NCI-H69 (cell line): ENCODE measurements around the gene ABCF2.
A peak's percentile ranks its signal among the peaks of the same experiment; 100 is the strongest.

ENCODE experiments used
- DNase-seq: peaks from one replicate; lab custom pipeline; 2025; lab: John Stamatoyannopoulos, UW

ABCF2 gene

GRCh38 chr7:151225948-151226510, 976 bp downstream of the ABCF2 start:
- DNase-seq: no peak

GRCh38 chr7:151223728-151224127, 3.3 kb downstream of the ABCF2 start:
- DNase-seq: no peak

- no peak for DNase-seq
These were observed 8.8 kb downstream of the ABCF2 start for GRCh38 chr7:151218170-151218569.

- DNase-seq: no peak
These were observed 11.6 kb downstream of the ABCF2 start for GRCh38 chr7:151215396-151215795.

- DNase-seq: no peak
These were observed 13.2 kb downstream of the ABCF2 start for GRCh38 chr7:151213826-151214225.

GRCh38 chr7:151212626-151213025, 14.4 kb downstream of the ABCF2 start:
- no peak for DNase-seq

- DNase-seq: no peak
These were observed 15.7 kb downstream of the ABCF2 start for GRCh38 chr7:151211155-151211772.

- no peak for DNase-seq
These were observed 16.7 kb downstream of the ABCF2 start, which contains the start of gene H2BK1 for GRCh38 chr7:151210087-151210854. Gene H2BK1 (minus strand): TSS chr7:151210488. CDS start chr7:151210318, 170 bp downstream.

GRCh38 chr7:151209588-151209987, 17.4 kb downstream of the ABCF2 start:
- no peak for DNase-seq

- no peak for DNase-seq
These were observed 18.6 kb downstream of the ABCF2 start for GRCh38 chr7:151208253-151208862.

- no peak for DNase-seq
These were observed 19.2 kb downstream of the ABCF2 start for GRCh38 chr7:151207804-151208203.

GRCh38 chr7:151207315-151207714, 19.7 kb downstream of the ABCF2 start:
- DNase-seq: no peak

GRCh38 chr7:151206914-151207313, 20.1 kb downstream of the ABCF2 start:
- DNase-seq: no peak

GRCh38 chr7:151205730-151206129, 21.3 kb downstream of the ABCF2 start:
- no peak for DNase-seq

GRCh38 chr7:151204383-151205032, 22.5 kb downstream of the ABCF2 start:
- DNase-seq: peak; percentile 70

- no peak for DNase-seq
These were observed 24.2 kb downstream of the ABCF2 start for GRCh38 chr7:151202836-151203235.

- DNase-seq: no peak
These were observed 25.3 kb downstream of the ABCF2 start for GRCh38 chr7:151201751-151202150.

- no peak for DNase-seq
These were observed 25.7 kb downstream of the ABCF2 start for GRCh38 chr7:151201344-151201743.

GRCh38 chr7:151198945-151199848, 27.8 kb downstream of the ABCF2 start:
- peak; percentile 88 for DNase-seq

GRCh38 chr7:151197932-151198331, 29.1 kb downstream of the ABCF2 start:
- no peak for DNase-seq
